PC-3 (cell line): ENCODE results near the gene CPLANE2. TPM values are rescaled to one million over a fixed set of nuclear protein-coding genes. Genes with fewer than 3 reads are reported as not detected.
A peak's percentile ranks its signal among the peaks of the same experiment; 100 is the strongest.

Experiments used
- ATAC-seq: fragments of 200-7000 bp; cut with Tn5 transposase; 2 replicates; pipeline ENCODE4 v1.9.1; 2020; ENCODE audit warnings: mild to moderate bottlenecking, moderate library complexity
- BruUV-seq: library from RNA; stranded (reverse); fragments of 400-500 nt; replicated peaks from 2 replicates; lab custom pipeline; 2021; lab: Mats Ljungman, UMichigan
- CTCF ChIA-PET: fragments of 300-600 bp; sonication (Branson Sonifier 250); formaldehyde crosslinking; loops from one replicate; lab custom pipeline; 2022; ENCODE audit warnings: antibody characterized with exemption; lab: Charles Lee
- POLR2A ChIA-PET: fragments of 300-600 bp; sonication (Branson Sonifier 250); formaldehyde crosslinking; loops from one replicate; lab custom pipeline; 2022; ENCODE audit warnings: antibody characterized with exemption; ENCODE audit not compliant: unreplicated experiment; lab: Charles Lee
- DNase-seq: peaks from one replicate; pipeline ENCODE4 v3.0.0-alpha.2; 2015
- H2AFZ ChIP-seq: fragments of 300-600 bp; sonication (generic); 2 replicates; pipeline ENCODE4 v1.6.0; 2016; ENCODE audit warnings: antibody characterized with exemption, low read length
- H3F3A ChIP-seq: fragments of 300-600 bp; sonication (generic); one replicate; pipeline ENCODE4 v1.6.0; 2017; ENCODE audit warnings: antibody characterized with exemption, low read length, control low read depth, mild to moderate bottlenecking; ENCODE audit not compliant: unreplicated experiment
- H3K27ac ChIP-seq: fragments of 300-600 bp; sonication (generic); 2 replicates; pipeline ENCODE4 v1.5.1; 2016; ENCODE audit warnings: mild to moderate bottlenecking, low read length
- H3K27me3 ChIP-seq: fragments of 300-600 bp; sonication (generic); 2 replicates; pipeline ENCODE4 v1.6.1; 2016; ENCODE audit warnings: low read length, mixed read lengths
- H3K36me3 ChIP-seq: fragments of 300-600 bp; sonication (generic); 2 replicates; pipeline ENCODE4 v1.6.1; 2016; ENCODE audit warnings: low read depth, mixed run types, low read length, mixed read lengths
- H3K4me1 ChIP-seq: fragments of 300-600 bp; sonication (generic); 2 replicates; pipeline ENCODE4 v1.5.1; 2016; ENCODE audit warnings: low read length; ENCODE audit not compliant: insufficient read depth
- H3K4me2 ChIP-seq: fragments of 300-600 bp; sonication (generic); 2 replicates; pipeline ENCODE4 v1.6.0; 2016; ENCODE audit warnings: low read length
- H3K4me3 ChIP-seq: fragments of 300-600 bp; sonication (generic); 2 replicates; pipeline ENCODE4 v1.5.1; 2016; ENCODE audit warnings: mild to moderate bottlenecking, low read length, mixed read lengths
- H3K79me2 ChIP-seq: fragments of 300-600 bp; sonication (generic); 2 replicates; pipeline ENCODE4 v1.6.1; 2017; ENCODE audit warnings: low read length, mixed read lengths
- H3K9ac ChIP-seq: fragments of 300-600 bp; sonication (generic); 2 replicates; pipeline ENCODE4 v1.6.0; 2016; ENCODE audit warnings: mild to moderate bottlenecking, low read length
- H3K9me2 ChIP-seq: fragments of 300-600 bp; sonication (generic); replicated peaks from 2 replicates; pipeline ENCODE4 v1.6.1; 2016; ENCODE audit warnings: mixed run types, low read length, mixed read lengths
- H3K9me3 ChIP-seq: fragments of 300-600 bp; sonication (generic); 2 replicates; pipeline ENCODE4 v1.6.1; 2016; ENCODE audit warnings: low read length, mixed read lengths
- H4K20me1 ChIP-seq: fragments of 300-600 bp; sonication (generic); 2 replicates; pipeline ENCODE4 v1.6.1; 2016; ENCODE audit warnings: low read length, mixed read lengths
- EZH2 ChIP-seq: fragments of 300-600 bp; sonication (generic); IDR thresholded peaks from one replicate; pipeline ENCODE4 v1.6.1; 2017; ENCODE audit warnings: antibody characterized with exemption, mild to moderate bottlenecking, low read length; ENCODE audit not compliant: unreplicated experiment
- EZH2phosphoT487 ChIP-seq: fragments of 300-600 bp; sonication (generic); IDR thresholded peaks from 2 replicates; pipeline ENCODE4 v1.6.1; 2018; ENCODE audit warnings: mild to moderate bottlenecking, antibody characterized with exemption, low read length, borderline replicate concordance
- intact Hi-C: fragments of 100-400 bp; cut with micrococcal nuclease; formaldehyde crosslinking; loops from 2 replicates; pipeline ENCODE4 v1.9.0; 2023
- total RNA-seq: library from RNA; depleted of rRNA; stranded (reverse); fragments of >200 nt; gene quantifications from 2 replicates; pipeline ENCODE4 v1.2.3, GENCODE V29; 2014
- TF ChIP-seq, protein P1 (sequence below): fragments of 300-600 bp; sonication (generic); conservative IDR thresholded peaks from 2 replicates; pipeline ENCODE4 v1.5.1; 2017; ENCODE audit warnings: antibody characterized with exemption, low read depth, mild to moderate bottlenecking, low read length

The CPLANE2 gene
- total RNA-seq, 1 experiment from 2014 or later, result 9.6 TPM

DNA sequence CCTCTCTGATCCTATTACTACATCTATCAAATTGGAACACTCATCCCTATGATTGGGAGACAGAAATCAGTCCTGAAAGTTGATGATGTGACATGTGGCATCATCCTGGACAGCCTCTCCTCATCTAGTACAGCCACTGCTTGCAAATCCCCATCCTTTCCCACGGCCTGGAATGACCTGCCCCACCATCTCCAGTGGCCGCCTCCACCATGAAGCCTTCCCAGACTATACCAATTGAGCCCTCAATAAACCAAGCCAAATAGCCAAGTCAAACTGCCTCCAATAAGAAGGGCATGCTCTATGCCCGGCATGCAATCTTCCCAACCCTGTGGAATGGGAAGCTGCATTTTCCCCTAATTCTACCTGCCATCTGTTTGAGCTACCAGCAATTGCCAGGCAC, 24.0 kb downstream of the CPLANE2 start:
- peaks cover 15% of the 10 kb centered on the region; the same call in 1 of the 2 replicates for H3K4me1 ChIP-seq
- no peaks in the 10 kb centered on the region for H3K36me3 ChIP-seq
- no peak for TF ChIP-seq EZH2
- H3F3A ChIP-seq, result no peaks in the 10 kb centered on the region
- no peaks in the 10 kb centered on the region for H3K9me3 ChIP-seq
- BruUV-seq, result no TSS peak
- no peaks in the 10 kb centered on the region for H3K9me2 ChIP-seq
- no peak overlapping the region for H2AFZ ChIP-seq
- no peak for ATAC-seq
- intact Hi-C loops, result no loop called here
- H3K79me2 ChIP-seq, result no peaks in the 10 kb centered on the region
- POLR2A ChIA-PET, result no interaction called here
- H3K4me2 ChIP-seq, result no peak overlapping the region; the same call in 1 of the 2 replicates
- H3K27ac ChIP-seq, result no peak overlapping the region
- no peak overlapping the region for H3K9ac ChIP-seq
- no peaks in the 10 kb centered on the region for H3K27me3 ChIP-seq
- CTCF ChIA-PET, result no interaction called here
- no peaks in the 10 kb centered on the region for H4K20me1 ChIP-seq
- no peak overlapping the region for H3K4me3 ChIP-seq
- no peak for DNase-seq

DNA sequence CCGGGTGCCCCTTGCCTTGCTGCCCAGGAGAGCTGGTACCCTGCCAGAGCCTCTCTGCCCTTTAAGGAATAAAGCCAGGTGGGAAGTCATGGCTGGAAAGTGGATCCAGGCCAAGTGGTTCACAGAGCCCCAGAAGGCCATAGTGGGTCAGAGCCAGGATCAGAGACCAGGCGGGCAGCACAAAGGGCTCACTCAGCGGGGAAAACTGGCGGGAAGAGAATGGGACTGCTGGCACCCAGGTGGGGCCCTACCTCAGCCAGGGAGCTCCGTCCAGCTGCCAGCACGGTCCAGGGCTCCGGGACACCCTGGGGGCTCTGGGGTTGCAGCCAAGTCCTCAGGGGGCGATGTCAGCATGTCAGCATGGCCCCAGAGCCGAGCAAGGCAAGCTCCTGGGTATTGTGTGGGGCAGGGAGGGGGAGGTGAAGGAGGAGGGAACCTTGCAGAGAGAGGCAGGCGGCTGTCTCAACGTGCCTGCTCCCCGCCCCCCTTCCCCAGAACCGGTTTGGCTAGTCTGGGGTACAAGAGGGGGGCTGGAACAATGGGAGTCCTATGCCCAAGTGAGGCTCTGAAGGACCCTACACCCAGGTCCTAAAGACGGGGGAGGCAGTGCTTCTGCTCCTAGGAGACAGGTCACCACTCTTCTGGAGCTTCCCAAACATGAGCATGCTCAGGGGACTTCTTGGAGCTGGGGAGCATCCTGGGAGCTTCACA, 24.6 kb downstream of the CPLANE2 start, which contains the start of gene ARHGEF19:
TSS of gene ARHGEF19 (minus strand) at position 402 of the 711 bp plus-strand sequence. CDS start 3,598 bp downstream, outside the sequence.
- POLR2A ChIA-PET, result no interaction called here
- TF ChIP-seq EZH2phosphoT487 (no peak), EZH2 (no peak)
- TF ChIP-seq, protein P1, sequence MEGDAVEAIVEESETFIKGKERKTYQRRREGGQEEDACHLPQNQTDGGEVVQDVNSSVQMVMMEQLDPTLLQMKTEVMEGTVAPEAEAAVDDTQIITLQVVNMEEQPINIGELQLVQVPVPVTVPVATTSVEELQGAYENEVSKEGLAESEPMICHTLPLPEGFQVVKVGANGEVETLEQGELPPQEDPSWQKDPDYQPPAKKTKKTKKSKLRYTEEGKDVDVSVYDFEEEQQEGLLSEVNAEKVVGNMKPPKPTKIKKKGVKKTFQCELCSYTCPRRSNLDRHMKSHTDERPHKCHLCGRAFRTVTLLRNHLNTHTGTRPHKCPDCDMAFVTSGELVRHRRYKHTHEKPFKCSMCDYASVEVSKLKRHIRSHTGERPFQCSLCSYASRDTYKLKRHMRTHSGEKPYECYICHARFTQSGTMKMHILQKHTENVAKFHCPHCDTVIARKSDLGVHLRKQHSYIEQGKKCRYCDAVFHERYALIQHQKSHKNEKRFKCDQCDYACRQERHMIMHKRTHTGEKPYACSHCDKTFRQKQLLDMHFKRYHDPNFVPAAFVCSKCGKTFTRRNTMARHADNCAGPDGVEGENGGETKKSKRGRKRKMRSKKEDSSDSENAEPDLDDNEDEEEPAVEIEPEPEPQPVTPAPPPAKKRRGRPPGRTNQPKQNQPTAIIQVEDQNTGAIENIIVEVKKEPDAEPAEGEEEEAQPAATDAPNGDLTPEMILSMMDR, result no peak
- Histone ChIP-seq H3K27me3 (no peaks in the 10 kb centered on the region), H3K9me2 (no peaks in the 10 kb centered on the region), H3K4me1 (peaks cover 18% of the 10 kb centered on the region), H3K27ac (no peak within 1 kb of the TSS), H2AFZ (no peak within 1 kb of the TSS), H3K9ac (no peak within 1 kb of the TSS), H3K4me2 (peak within 1 kb of the TSS; percentile 28; the same call in 1 of the 2 replicates), H3F3A (no peaks in the 10 kb centered on the region), H3K36me3 (no peaks in the 10 kb centered on the region), H3K4me3 (no peak within 1 kb of the TSS), H4K20me1 (no peaks in the 10 kb centered on the region), H3K9me3 (no peaks in the 10 kb centered on the region), H3K79me2 (no peaks in the 10 kb centered on the region)
- ATAC-seq, result no peak
- CTCF ChIA-PET, result no interaction called here
- BruUV-seq, result no TSS peak
- DNase-seq, result no peak
- intact Hi-C loops, result no loop called here

DNA sequence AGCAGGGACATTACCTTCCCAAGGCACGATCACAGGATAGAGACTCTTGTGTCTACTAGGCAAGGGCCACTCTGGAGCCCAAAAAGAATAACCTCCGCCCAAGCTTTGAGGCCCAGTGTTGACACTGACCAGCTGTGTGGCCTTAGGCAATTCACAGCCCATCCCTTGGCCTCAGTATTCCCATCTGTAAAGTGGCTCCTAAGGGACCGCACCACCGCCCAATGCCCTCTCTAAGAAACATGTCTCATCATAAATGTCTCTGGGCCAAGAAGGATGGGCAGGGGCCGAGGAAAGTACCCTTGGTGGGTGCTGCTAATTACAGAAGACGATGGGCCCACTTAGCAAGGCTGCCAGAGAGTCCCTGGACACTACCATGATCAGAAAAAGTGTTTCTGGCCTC, 25.2 kb downstream of the CPLANE2 start:
- TF ChIP-seq EZH2 (no peak), EZH2phosphoT487 (no peak)
- TF ChIP-seq, protein P1, result no peak
- Histone ChIP-seq H3K36me3 (no peaks in the 10 kb centered on the region), H3K9me3 (no peaks in the 10 kb centered on the region), H3K27me3 (no peaks in the 10 kb centered on the region), H3K9me2 (no peaks in the 10 kb centered on the region), H3F3A (no peaks in the 10 kb centered on the region), H2AFZ (no peak overlapping the region), H3K27ac (no peak overlapping the region), H3K79me2 (no peaks in the 10 kb centered on the region), H3K9ac (no peak overlapping the region), H3K4me1 (peaks cover 20% of the 10 kb centered on the region), H3K4me3 (no peak overlapping the region), H3K4me2 (no peak overlapping the region), H4K20me1 (no peaks in the 10 kb centered on the region)
- no TSS peak for BruUV-seq
- intact Hi-C loops, result no loop called here
- ATAC-seq (no peak), DNase-seq (no peak)
- ChIA-PET CTCF (no interaction called here), POLR2A (no interaction called here)
